Peyer's patch (tissue), 4 donors: ENCODE results near the gene ACACA.

Experiments
- POLR2A ChIP-seq, 2 donors: fragments of 450-650 bp; IDR thresholded peaks; one replicate each; pipeline ENCODE4 v1.5.1; 2017; ENCODE audit warnings: antibody characterized with exemption in 2 of 2, mild to moderate bottlenecking in 2 of 2, moderate library complexity in 2 of 2
- TF ChIP-seq, protein P1 (sequence below), 6 experiments: fragments of 450-650 bp in 4 of 6; fragments of 200-600 bp in 2 of 6; sonication (generic) in 1 of 6; IDR thresholded peaks; one replicate each; pipeline ENCODE4 v1.5.1; 2017 to 2019; ENCODE audit warnings: antibody characterized with exemption in 6 of 6, mild to moderate bottlenecking in 3 of 6, moderate library complexity in 1 of 6

GRCh38 chr17:37399265-37399803 is 7.3 kb downstream of the ACACA start:
- TF ChIP-seq, protein P1, sequence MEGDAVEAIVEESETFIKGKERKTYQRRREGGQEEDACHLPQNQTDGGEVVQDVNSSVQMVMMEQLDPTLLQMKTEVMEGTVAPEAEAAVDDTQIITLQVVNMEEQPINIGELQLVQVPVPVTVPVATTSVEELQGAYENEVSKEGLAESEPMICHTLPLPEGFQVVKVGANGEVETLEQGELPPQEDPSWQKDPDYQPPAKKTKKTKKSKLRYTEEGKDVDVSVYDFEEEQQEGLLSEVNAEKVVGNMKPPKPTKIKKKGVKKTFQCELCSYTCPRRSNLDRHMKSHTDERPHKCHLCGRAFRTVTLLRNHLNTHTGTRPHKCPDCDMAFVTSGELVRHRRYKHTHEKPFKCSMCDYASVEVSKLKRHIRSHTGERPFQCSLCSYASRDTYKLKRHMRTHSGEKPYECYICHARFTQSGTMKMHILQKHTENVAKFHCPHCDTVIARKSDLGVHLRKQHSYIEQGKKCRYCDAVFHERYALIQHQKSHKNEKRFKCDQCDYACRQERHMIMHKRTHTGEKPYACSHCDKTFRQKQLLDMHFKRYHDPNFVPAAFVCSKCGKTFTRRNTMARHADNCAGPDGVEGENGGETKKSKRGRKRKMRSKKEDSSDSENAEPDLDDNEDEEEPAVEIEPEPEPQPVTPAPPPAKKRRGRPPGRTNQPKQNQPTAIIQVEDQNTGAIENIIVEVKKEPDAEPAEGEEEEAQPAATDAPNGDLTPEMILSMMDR (IDR thresholded peaks at IDR 0.05): no peak
- TF ChIP-seq POLR2A (IDR thresholded peaks at IDR 0.05): no peak
